SW480 (cell line): ENCODE data around the gene LIPT1.
"Not testable (repeated sequence)": the region's sequence is repeated elsewhere in the genome, so short reads cannot be mapped to it uniquely, and the experiment has no call there.

ENCODE experiments used
- DNase-seq: peaks from one replicate; pipeline ENCODE4 v3.0.0-alpha.2; 2016; ENCODE audit warnings: low spot score

The LIPT1 gene

DNA sequence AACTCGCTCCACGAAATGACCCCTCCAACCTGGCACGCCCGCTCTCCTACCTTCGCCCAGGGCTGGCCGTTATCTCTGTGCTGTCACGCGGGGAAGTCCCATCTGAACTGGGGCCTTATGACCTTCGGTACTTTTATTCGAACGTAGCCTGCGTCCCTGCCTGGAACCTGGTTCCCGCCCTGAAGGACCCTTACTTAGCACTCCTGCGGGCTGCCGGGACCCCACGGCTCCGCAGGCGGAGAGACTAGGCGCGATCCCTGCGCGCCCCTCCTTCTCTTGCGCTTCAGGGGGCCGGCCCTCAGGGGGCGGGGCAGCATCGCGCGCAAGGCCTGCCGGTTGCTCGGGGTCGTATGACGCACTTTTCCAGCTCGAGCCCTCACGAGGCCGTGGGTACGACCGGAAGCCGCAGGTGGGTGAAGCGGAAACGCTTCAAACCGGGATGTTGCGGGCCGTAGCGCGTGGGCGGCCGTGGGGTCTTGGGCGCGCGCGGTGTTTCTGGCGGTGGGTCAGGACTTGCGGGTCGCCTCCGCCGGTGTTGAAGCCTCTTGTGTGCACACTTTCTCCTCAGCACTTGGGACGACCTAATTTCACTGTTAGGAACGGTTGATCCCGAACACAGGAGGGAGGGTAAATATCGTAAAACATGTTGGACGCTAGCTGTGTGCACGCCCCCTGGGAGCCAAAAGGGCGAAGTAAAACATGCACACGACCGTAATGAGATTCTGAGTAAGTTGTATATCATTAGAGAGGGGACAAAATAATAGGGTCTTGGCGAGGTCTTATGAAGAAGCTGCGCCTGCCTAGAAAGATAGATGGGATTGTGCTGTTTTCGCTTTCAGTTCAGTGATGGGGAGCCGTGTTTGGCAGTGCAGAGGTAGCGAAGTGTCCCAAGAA is at the start of gene LIPT1, which contains the start of gene TSGA10:
TSS of gene LIPT1 (plus strand) at position 325 of the 894 bp plus-strand sequence. CDS start 6,991 bp downstream, outside the sequence.
TSS of gene TSGA10 (minus strand) at position 300 of the 894 bp plus-strand sequence. CDS start 45,503 bp downstream, outside the sequence.
- DNase-seq, result peak; percentile 91

DNA sequence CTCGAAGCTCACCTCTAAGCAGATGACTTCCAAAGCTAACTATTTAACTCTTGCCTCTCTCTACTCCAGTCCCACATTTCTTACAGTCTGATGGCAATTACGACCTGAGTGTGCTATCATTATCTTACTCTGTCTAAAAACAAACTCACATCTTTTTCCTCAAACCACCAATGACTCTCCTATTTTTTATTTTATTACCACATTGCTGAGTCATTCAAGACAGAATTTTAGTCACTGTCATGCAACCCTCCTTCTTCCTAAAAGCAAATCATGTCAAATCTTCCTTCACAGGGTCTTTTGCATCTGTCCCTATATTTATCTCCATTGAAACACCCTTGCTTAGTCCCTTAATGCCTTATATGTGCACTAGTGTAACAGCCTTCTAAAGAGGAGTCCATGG is 47.9 kb upstream of the LIPT1 start:
- DNase-seq, result no peak

DNA sequence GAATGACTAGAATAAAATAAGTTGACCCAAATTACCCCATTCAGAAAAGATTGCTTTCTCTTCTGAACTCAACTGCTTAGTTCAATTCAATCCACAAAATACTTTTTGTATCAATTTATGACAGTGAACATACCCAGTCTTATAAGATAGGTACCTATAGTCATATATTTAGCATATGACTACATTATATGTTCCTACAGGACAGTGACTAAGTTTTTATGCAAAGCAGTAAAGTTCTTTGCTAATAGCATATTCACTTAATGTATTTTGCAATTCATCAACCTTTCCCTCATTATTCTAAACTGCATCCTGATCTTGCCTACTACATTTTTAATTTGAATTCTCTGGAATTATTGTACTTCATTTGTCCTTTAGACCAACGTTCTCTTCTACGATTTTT is 43.5 kb upstream of the LIPT1 start:
- DNase-seq, result no peak

DNA sequence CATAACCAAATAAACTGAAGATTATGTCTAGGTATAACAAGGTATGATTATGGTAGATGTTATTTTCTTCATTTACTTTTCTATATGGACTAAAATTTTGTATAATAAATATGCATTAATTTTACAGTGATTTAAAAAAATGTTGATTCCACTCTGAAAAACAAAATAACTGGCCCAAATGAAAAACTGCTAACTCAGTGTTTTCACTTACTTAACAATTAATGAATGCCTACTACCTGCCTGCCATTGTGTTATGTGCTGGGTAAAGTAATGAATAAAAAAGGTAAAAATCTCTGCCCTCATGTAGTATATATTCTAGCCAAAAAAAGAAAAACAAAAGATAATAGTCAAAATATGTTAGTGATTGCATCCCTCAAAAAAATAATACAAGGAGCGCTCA is 42.8 kb upstream of the LIPT1 start:
- DNase-seq, result no peak

DNA sequence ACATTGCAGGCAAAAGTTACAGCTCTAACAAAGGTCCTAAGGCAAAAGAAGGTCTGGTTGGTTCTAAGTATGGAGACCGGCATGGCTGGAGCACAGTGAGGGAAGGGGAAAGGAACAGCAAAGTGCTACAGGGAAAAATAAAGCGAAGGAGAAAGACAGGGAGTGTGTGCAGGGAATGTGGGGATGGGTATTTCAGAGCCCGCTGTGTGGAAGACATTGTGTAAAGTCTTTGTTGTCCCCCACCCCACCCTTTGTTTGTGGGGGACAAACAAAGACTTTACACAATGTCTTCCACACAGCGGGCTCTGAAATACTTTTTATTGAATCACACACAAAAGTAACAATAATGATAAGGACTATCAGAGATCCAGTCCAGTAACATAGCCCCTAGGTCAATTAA is 42.1 kb upstream of the LIPT1 start:
- no peak for DNase-seq

DNA sequence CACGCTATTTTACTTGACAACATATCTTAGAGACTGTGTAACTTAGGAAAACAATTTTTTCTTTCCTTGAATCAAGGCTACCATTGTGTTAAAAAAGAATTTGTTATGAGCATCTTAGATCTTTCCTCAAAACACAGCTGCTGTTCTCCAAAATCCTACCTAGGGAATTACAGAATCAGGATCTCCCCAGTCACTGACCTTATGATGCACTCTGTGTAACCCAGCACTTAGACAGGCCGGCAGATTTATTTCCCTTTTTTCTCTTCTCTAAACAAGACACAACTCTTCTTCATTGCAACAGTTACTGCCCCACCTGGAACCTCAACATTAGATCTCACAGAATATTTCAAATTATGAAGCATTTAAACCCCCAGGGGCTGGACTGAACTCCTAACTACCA is 26.8 kb upstream of the LIPT1 start:
- no peak for DNase-seq

DNA sequence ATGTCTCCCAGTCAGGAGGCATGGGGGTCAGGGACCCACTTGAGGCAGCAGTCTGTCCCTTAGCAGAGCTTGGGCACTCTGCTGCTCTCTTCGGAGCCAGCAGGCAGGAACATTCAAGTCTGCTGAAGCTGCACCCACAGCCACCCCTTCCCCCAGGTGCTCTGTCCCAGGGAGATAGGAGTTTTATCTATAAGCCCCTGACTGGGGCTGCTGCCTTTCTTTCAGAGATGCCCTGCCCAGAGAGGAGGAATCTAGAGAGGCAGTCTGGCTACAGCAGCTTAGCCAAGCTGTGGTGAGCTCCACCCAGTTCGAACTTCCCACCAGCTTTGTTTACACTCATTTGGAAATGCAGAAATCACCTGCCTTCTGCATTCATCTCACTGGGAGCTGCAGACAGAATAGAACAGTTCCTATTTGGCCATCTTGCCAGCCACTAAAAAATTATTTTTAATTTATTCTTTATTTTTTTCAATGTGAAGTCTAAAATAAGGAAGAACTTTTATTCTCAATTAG is 19.7 kb upstream of the LIPT1 start:
- not testable (repeated sequence) for DNase-seq

DNA sequence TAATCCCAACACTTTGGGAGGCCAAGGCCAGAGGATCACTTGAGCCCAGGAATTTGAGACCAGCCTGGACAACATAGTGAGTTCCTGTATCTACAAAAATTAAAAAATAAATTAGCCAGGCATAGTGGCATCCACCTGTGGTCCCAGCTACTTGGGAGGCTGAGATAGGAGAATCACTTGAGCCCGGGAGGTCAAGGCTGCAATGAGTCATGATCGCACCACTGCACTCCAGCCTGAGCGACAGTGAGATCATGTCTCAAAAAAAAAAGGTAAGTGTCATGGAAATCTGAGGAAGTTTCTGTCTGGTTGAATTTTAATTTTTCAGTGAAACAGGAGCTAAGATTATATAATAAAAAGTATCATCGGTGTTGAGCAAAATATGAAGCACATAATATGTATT is 15.8 kb upstream of the LIPT1 start:
- no peak for DNase-seq

DNA sequence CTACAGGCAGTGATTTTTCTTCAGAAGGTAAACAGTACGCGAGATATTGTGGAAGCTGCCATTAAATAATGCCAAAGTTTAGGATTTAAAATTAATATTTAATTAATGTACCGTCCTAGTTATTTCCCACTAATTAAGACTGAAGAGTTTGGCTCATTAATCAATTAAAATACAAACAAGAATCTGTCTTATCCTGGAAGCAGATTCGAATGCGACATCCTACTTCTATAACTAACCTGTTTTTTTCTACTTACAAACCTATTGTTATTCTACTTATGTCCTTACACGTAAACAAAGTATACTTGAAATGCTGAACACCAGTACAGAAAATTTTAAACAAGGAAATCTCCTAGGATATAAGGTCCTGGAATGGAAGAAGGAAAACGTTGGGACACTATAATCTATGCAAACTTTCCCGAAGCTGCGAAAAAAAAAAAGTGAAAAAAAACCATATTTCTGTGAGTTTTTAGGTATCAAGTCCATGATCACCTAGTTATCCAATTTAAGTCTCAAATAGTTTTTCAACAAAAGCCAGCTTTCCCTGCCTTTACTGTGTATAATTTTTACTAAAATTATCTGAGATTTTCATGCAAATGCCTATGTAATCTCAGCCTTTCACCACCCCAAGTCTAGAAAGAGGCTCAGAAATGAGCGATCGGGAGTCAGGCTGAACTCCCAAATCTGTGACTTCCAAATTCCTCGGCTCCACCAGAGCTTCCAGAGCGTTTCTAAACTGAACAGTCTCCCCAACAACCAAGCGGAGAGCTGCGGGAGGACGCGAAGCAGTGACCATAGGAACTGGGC is 14.5 kb upstream of the LIPT1 start:
- no peak for DNase-seq

DNA sequence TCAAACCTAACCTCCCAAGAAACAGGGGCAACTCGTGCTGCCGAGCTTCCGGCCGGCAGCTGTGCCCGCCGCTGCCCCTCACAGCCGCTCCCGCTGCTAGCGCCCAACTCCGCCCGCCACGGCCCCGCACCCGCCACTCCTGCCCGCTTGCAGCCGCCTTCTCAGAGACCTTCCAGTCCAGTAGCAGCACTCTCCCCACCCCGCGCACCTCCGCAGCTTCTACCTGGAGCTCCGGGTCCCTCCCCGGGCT is 14.0 kb upstream of the LIPT1 start:
- DNase-seq, result no peak

DNA sequence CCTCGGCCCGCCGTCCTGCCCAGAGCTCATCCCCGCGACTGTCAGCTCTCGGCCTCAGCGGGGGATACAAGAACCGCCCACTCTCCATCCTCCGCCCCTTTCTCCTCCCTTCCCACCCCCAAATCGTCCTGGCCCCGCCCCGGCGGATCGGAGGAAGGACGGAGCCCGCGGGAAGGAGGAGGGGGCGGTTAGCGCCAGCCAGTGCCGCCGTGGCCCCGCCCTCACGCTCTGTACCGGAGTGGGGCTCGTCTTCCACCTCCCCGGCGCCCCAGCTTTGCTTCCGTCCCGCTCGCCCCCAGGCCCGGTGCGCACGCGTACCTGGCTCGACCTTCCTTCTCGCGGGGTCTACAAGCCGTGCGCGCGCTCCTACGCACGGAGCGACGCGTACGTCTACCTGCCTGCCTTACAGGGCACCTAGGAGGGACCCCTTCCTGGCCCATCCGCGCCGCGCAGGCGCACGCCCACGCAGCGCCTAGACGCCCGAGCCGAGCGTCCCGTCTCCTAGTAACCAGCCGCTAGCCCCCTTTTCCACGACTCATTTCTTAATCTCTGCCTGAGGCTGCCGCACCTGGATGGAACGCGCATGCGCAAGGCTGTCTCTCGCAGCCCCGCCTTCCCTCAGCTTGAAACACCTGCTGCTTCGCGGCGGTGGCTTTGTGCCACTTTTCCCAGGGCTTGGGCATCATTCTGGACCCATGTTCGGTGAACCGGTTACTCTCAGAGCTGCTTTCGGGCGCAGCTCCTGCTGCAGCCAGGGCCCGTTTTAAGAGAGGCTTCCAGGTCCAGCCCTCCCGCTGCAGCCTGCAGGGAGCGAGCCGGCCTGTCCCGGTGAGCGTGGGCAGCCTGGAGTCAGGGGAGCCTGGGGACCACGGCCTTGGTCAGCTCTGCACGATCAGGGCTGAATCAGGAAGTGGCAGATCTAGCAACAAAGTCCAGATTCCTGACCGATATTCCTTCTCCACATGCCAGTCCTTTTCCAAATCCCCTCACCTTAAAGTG is 13.4 kb upstream of the LIPT1 start, which contains the start of gene C2orf15:
TSS of gene C2orf15 (plus strand) at position 598 of the 999 bp plus-strand sequence. CDS start 8,852 bp downstream, outside the sequence.
- peak; percentile 98 for DNase-seq

DNA sequence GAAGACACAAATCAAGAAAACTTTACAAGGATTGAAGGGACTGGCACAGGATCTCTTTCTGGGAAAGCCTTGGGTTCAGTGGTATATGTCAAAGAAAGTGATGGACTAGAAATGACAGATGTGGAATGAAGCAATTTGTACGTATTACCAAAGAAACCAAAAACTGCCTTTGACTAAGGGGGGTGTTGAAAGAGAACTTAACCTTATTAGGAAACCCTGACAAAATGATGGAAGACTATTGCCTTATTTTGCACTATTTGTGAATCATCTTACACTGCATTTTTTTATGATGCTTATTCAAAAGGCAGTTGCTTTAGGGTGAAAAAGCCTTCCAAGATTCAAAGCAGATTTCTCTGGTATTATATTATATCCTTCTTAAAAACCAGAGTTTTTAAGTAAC is 4.1 kb upstream of the LIPT1 start:
- no peak for DNase-seq

DNA sequence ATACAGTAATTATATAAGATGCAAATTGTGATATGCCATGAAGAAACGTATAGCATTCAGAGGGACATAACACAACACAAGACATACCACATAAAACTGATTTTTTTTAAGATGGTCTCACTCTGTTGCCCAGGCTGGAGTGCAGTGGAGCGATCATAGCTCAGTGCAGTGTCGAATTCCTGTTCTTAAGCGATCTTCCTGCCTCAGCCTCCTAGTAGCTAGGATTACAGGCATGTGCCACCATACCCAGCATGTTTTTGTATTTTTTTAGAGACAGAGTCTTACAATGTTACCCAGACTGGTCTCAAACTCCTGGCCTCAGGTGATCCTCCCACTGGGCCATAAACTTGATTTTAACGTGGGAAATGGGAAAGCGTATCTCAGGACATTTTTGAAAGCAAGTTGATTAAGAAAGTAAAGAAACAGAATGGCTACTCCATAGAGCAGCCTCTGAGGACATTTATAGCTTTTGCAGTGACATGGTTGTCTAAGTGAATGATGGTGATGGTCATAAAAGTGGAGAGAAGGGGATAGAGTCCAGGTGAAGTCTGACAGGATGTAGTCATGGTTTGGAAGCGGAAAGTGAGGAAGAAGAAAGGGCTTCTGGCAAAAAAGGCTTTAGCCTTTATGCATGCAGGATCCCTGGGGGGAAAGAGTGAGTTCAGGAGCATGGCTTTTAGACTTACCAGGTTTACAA is 2.4 kb upstream of the LIPT1 start:
- DNase-seq, result no peak

DNA sequence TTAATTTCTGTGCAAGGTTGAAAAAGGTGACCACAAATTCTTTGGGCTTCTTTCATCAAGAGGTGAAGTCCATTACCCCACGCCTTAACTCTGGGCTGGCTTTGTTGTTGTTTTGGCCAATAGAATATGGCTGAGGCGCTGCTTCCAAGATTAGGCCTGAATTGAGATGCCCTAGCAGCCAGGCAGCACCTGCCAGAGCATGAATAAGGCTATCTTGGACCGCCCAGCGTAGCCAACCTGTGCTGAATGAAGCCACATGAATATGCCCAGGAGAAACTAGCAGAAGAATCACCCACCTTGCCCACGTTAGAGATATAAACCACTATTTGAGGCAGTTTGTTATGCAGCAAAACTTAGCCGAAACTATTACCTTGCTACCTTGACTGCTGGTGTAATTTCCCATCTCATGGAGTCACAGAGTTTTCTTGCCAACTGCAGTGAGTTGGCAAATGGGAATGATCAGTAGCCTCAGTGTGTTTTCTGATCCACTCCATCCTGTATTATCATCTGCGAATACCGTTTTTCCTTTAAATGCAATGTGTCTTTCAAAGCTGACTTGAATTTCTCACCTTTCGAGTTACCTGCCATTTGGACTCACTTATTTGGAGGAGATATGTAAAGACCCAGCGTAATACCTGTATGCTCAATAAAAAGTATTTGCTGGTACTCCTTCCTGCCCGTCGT is 704 bp upstream of the LIPT1 start:
- no peak for DNase-seq

DNA sequence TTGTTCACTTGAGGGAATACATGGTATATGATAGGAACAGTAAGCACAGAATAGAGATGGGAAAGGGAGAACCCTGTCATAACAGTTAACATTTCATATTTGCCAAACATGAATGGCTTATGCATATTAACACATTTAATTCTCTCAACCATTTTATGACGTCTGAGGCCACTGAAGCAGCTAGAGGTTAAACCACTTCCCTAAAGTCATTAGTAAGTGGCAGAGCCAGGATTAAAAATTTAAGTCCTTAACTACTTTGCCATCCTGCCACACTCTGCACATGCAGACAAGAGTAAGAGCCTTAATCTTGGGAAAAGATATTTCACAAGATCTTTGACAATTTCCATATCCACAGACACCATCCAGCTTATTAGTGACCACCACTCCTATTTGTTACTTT is 2.1 kb downstream of the LIPT1 start:
- no peak for DNase-seq

DNA sequence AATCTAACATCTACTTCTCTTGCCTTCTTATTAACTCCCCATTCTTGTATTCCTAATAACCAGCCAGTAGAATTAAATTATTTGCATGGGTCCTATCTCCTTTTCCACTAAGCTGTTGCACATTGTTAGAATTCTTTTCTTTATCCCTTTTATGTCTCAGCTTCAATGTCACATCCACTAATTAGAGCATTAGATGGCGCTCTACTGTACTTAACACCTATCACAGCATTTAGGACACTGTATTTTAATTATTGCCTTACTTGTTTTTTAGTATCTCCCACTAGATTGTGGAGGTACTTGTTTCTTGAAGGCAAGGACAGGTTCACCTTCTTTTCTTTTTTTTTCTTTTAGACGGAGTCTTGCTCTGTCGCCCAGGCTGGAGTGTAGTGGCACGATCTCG is 3.8 kb downstream of the LIPT1 start:
- no peak for DNase-seq

DNA sequence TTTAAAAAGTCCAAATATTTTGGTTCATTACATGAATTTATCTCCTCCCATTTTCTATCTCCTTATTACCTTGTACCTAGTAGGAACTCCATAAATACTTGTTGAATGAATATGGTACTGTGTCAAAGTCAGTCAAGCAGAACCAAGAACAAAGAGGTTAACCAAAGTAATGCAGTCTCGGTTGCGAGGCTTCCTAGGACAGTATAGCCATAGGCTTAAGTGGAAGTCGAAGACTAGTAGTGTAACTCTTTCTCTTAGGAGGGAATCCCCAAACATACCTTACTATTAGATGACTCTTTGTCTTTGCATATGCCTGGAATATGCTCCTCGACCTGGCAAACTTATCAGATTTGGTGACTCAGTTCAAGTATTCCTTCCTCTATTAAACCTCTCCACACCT is 4.8 kb downstream of the LIPT1 start:
- DNase-seq, result no peak

DNA sequence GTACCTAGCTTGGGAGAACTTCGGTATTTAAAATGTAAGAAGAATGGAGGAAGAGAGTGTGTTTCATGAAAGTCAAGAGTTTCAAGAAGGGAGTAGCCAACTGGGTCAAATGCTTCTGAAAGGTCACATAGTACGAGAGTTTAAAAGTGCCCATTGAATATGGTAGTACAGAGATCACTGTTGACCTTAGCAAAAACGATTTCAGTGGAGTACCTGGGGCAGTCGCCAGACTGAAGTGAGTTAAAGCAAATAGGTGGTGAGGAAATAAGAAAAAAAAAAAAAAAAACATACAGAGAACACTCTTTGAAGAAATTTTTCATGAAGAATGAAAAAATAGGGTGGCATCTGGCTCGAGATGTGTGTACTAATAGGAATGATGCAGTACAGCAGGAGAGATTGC is 11.5 kb downstream of the LIPT1 start:
- no peak for DNase-seq

DNA sequence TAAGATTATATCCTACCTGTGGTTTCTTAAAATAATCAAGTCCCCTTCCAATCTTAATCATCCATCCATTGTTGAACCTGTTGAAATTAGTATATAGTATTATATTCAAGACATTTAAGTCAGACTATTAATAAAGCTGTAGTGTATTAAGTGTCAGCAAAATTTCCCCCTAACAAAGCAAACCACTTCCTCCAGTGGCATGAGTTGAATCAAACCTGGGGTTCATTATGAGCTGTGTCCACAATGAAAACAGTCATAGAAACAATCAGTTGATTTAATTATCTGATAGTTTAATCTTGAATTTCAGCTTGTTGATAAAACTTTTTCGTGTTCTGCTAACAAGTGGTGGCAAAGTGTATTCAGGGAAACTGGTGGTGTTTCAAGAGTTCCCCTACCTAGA is 14.8 kb downstream of the LIPT1 start:
- no peak for DNase-seq

DNA sequence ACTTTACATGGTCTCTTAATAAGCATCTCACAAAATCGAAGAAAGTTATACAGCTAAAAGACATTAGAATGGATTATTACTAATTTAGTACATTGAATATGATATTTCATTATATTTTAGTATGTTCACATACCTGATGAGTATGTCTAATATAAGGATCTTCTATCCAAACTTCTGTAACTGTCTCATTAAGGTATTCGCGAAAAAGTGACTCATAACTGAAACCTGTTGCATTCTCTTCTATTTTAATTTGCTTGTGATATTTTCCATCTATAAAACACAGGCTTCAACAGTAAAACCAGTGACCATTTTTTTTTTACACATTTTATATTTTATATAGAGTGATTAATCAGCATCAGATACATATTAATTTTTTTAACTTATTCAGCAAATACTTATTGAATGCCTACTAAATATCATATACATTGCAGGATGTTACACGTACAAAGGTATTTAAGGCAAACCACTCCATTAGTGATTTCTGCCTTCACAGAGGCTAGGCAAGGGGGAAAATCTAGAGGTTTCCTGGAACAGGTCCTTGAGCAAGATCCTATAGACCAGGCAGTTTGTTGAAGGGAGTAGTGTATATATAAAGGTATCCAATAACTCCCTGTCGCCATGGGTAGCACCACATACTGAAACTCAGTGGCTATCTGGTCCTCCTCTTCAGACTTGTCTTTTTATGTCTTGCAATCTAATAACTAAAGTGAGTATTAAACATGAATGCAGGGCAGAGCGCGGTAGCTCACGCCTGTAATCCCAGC is 16.8 kb downstream of the LIPT1 start:
- DNase-seq, result no peak
